Psoas muscle (tissue), 8 donors: ENCODE measurements around the gene PSMD5. TPM values are rescaled to one million over a fixed set of nuclear protein-coding genes. Genes with fewer than 3 reads are reported as not detected.

Experiments used
- ATAC-seq, 4 donors: fragments of 200-7000 bp; cut with Tn5 transposase; one replicate each; pipeline ENCODE4 v1.9.1; 2020; ENCODE audit warnings: moderate library complexity in 3 of 4, mild to moderate bottlenecking in 2 of 4
- DNase-seq, 2 donors: peaks; one replicate each; pipeline ENCODE4 v3.0.0-alpha.2; 2020
- H3K27ac ChIP-seq: fragments of 200-600 bp; one replicate; pipeline ENCODE4 v1.8.0; 2022
- H3K27me3 ChIP-seq, 3 donors: fragments of 200-600 bp in 1 of 3; one replicate each; pipeline versions ENCODE4 v1.6.1 to v1.8.0; 2013 to 2022; ENCODE audit warnings: low read length in 2 of 3, mild to moderate bottlenecking in 2 of 3, moderate library complexity in 1 of 3; ENCODE audit not compliant: insufficient read depth in 3 of 3
- H3K36me3 ChIP-seq, 2 donors: fragments of 200-600 bp in 1 of 2; one replicate each; pipeline versions ENCODE4 v1.6.1 to v1.8.0; 2013 to 2022; ENCODE audit warnings: low read depth in 1 of 2, mild to moderate bottlenecking in 1 of 2, moderate library complexity in 1 of 2; ENCODE audit not compliant: insufficient read depth in 1 of 2
- H3K4me1 ChIP-seq: fragments of 200-600 bp; one replicate; pipeline ENCODE4 v1.8.0; 2022
- H3K4me3 ChIP-seq: fragments of 200-600 bp; one replicate; pipeline ENCODE4 v1.8.0; 2022; ENCODE audit warnings: mild to moderate bottlenecking
- H3K9me3 ChIP-seq: fragments of 200-600 bp; one replicate; pipeline ENCODE4 v1.8.0; 2022
- WGBS, 3 donors: extraction: QIAGEN DNeasy Blood & Tissue Kit; methylation state at CpG; one replicate each; pipeline versions ENCODE4 v1.1.6 to v1.1.7; 2013; 5-methylcytosine and 5-hydroxymethylcytosine counted together
- intact Hi-C, 2 donors: fragments of 100-400 bp; cut with DNase I; formaldehyde crosslinking; loops; one replicate each; pipeline versions ENCODE4 v1.11.0 to v1.14.2; 2022
- polyA plus RNA-seq, 3 donors: library from polyadenylated mRNA; stranded (reverse); fragments of 200-250 nt; gene quantifications; one replicate each; pipeline ENCODE4 v1.2.3, GENCODE V29; 2013
- total RNA-seq, 4 donors: library from RNA; stranded (reverse); fragmentation: NEBNext Ultra II Directional in 2 of 4; extraction: Animal tissue kit (Norgen Biotek cat#: 25700) in 2 of 4; gene quantifications; one replicate each; pipeline versions ENCODE4 v1.2.1 to v1.2.4, GENCODE V29; 2021 to 2023
- TF ChIP-seq, protein P1 (sequence below): fragments of 200-600 bp; IDR thresholded peaks from one replicate; pipeline ENCODE4 v1.8.0; 2022; ENCODE audit warnings: antibody characterized with exemption
- donor health status: healthy with polysubstance abuse.
- donor health status: DM: no; HTN: no; CAD: no; lungs with moderate emphysema.
- donor health status: Bipolar disorder and iron deficiency.
- donor health status: healthy.
- donor health status: DM: yes; HTN: yes; CAD: no.
- donor health status: DM: no; HTN: no; CAD: no.
- donor health status: DM: no; HTN: no; CAD: no.
- donor health status: DM: yes; HTN: yes; CAD: no.

Gene PSMD5
- total and polyA plus RNA-seq, 7 donors = 6.2 to 15.7 (median 8.9) TPM

DNA sequence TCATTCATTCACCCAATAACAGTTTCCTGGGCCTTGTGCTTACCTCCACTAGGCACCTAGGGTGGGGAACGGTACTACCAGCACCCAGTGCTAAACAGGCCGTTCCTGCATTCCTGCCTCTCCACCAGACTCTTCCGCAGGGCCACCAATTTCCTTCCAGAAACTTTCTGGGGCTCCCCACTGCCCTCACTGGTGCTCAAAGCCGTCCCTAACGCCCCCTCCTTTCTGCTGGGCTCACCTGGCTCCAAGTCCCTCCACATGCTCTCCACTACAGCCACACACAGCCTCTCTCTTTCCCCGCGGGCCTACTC lies 32.9 kb upstream of the PSMD5 start:
- Histone ChIP-seq H3K36me3 (no peaks in the 10 kb centered on the region), H3K27me3 (peaks cover 0 to 20% (median 0%) of the 10 kb centered on the region in 3 donors), H3K9me3 (no peaks in the 10 kb centered on the region), H3K4me1 (no peaks in the 10 kb centered on the region), H3K27ac (peak overlapping the region; percentile 76), H3K4me3 (no peak overlapping the region)
- DNase-seq (no peak), ATAC-seq (no peak)
- WGBS, 3 donors = 58 to 63% (median 62%) methylated on average over 7 of the region's 7 CpGs
- TF ChIP-seq, protein P1, sequence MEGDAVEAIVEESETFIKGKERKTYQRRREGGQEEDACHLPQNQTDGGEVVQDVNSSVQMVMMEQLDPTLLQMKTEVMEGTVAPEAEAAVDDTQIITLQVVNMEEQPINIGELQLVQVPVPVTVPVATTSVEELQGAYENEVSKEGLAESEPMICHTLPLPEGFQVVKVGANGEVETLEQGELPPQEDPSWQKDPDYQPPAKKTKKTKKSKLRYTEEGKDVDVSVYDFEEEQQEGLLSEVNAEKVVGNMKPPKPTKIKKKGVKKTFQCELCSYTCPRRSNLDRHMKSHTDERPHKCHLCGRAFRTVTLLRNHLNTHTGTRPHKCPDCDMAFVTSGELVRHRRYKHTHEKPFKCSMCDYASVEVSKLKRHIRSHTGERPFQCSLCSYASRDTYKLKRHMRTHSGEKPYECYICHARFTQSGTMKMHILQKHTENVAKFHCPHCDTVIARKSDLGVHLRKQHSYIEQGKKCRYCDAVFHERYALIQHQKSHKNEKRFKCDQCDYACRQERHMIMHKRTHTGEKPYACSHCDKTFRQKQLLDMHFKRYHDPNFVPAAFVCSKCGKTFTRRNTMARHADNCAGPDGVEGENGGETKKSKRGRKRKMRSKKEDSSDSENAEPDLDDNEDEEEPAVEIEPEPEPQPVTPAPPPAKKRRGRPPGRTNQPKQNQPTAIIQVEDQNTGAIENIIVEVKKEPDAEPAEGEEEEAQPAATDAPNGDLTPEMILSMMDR = no peak
- intact Hi-C loops = no loop called here

DNA sequence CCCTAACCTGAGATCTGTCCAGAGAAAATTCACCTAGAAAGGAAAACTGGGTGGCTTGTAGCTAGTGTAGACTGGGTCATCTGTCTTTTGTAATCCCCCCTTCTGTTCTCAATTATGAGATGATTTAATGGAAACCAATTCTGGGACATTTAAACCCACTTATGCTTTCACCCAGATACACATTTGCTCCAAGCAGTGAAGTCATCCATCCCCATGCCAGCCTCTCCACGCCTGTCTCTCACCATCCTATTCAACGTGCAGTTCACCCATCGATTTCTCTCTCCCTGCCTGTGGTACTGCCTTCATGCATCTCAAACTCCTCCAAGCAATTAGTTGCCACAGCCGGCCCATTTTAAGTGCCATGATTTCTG lies 32.5 kb upstream of the PSMD5 start:
- no peaks in the 10 kb centered on the region for H3K9me3 ChIP-seq
- H3K4me3 ChIP-seq = no peak overlapping the region

DNA sequence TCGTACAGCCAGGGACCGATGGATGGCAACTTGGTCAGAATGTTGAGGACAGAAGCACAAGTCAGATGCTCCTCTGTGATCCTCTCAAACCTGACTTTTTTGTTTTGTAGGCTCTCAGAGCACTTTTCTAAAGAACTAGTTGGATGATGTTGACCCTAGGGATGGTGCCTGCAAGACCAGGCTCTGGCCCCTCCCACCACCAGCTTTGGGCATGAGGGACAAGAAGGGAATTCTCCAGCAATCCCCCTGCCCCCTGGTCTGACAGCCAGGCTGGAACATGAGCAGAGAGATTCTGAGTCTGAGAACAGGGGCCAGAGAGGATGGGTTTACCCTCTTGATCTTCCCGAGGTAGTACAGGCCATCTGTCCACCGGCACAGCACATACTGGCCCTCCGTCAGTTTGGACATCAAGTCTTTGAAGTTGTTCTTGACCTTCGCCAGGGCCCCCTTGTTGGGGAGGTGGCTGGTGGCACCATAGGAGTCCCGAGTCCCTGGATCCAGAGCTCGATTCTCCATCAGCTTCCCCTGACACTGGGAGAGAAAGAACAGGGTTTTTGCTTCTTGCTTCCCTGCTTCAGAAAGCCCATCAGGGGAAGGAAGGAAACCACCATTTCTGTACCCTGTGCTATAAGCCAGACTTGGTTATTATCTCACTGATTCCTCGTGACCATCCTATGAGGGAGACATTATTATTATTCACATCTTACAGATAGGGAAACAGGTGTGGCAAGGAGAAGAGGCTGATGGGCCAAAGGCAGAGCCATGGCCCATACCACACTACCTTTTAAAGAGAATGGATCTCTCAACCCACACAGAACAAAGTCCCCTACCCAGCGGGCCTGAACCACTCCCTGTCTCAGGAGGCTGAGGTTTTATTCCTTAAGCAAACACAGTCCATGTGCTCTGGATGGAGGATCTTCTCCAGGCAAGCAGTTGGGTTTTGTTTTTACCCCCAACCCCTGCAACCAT lies 31.8 kb upstream of the PSMD5 start:
- Histone ChIP-seq H3K9me3 (no peaks in the 10 kb centered on the region), H3K27me3 (peaks cover 0 to 19% (median 0%) of the 10 kb centered on the region in 3 donors), H3K4me1 (no peaks in the 10 kb centered on the region), H3K27ac (no peak overlapping the region), H3K36me3 (no peaks in the 10 kb centered on the region), H3K4me3 (no peak overlapping the region)
- intact Hi-C loops = loop anchor here in 1 of 2 donors (5.0 kb wide), 1 partner anchor 48 kb away; no protein-coding TSS in a partner anchor
- DNase-seq = no peak
- no peak for ATAC-seq
- 90 to 93% (median 91%) methylated on average over 10 of the region's 10 CpGs for WGBS, 3 donors
- TF ChIP-seq, protein P1 = no peak

More for the DNA sequence above, 32.5 kb upstream of the PSMD5 start:
- WGBS, 3 donors = 57 to 73% (median 63%) methylated on average over 4 of the region's 4 CpGs
- intact Hi-C loops = no loop called here
- Histone ChIP-seq H3K27ac (no peak overlapping the region), H3K27me3 (peaks cover 0 to 20% (median 0%) of the 10 kb centered on the region in 3 donors), H3K36me3 (no peaks in the 10 kb centered on the region), H3K4me1 (no peaks in the 10 kb centered on the region)
- ATAC-seq (no peak), DNase-seq (no peak)
- TF ChIP-seq, protein P1 = no peak

DNA sequence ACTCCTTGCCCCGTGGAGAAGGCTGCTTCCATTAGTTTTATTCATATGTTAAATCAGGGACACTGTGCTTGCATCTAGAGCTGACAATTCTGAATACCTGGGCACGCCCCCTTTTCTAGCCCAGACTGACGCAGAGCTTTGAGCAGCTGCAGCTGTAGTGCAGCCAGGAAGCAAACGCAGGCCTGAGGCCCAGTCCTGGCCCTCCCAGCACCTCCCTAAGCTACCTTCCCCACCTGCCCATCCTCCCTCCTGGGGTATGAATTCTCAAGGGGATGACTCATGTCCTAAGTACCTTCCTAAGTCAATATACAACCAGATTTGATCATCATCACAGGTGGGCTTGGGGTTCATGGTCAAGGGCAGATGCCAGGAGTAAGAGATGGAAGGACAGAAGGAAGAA lies 30.8 kb upstream of the PSMD5 start:
- no peaks in the 10 kb centered on the region for H3K36me3 ChIP-seq
- no peak overlapping the region for H3K27ac ChIP-seq
- no peak overlapping the region for H3K4me3 ChIP-seq
- H3K9me3 ChIP-seq = no peaks in the 10 kb centered on the region
- TF ChIP-seq, protein P1 = no peak
- no peaks in the 10 kb centered on the region for H3K4me1 ChIP-seq
- intact Hi-C loops = loop anchor here in 1 of 2 donors (5.0 kb wide), 1 partner anchor 49 kb away; no protein-coding TSS in a partner anchor
- H3K27me3 ChIP-seq = peaks cover 0 to 9% (median 0%) of the 10 kb centered on the region in 3 donors
- WGBS, 3 donors = 79 to 84% (median 79%) methylated on average over 4 of the region's 4 CpGs
- ATAC-seq (no peak), DNase-seq (no peak)
